ENCODE results near the gene CHMP1B.
A peak's percentile ranks its signal among the peaks of the same experiment; 100 is the strongest.

Gene CHMP1B

DNA sequence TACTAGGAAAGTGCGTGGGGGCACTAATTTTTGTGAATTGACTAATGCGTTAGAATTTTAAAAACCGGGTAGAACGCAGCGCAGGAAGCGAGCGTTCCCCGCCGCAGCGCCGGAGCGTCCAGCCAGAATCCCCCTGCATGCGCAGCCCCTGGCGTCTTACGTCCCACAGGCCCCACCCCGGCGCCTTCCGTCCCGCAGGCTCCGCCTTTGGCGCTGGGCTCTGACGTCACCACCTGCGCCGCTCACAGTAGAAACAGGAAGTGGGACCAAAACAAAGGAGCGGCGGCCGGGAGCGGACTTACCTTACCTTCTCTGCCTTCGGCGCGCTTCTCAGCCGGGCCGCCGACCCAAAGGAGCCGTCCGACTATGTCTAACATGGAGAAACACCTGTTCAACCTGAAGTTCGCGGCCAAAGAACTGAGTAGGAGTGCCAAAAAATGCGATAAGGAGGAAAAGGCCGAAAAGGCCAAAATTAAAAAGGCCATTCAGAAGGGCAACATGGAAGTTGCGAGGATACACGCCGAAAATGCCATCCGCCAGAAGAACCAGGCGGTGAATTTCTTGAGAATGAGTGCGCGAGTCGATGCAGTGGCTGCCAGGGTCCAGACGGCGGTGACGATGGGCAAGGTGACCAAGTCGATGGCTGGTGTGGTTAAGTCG lies at the start of gene CHMP1B:
Gene CHMP1B, plus strand, starts transcription at position 268 of the 660 bp plus-strand sequence. Its CDS starts 99 bp downstream, at position 367.
- peak; percentile 95 for DNase-seq (ENCODE audit: low spot score)

GRCh38 chr18:11801573-11801972 lies 49.6 kb upstream of the CHMP1B start:
- DNase-seq (ENCODE audit: low spot score), result no peak

DNA sequence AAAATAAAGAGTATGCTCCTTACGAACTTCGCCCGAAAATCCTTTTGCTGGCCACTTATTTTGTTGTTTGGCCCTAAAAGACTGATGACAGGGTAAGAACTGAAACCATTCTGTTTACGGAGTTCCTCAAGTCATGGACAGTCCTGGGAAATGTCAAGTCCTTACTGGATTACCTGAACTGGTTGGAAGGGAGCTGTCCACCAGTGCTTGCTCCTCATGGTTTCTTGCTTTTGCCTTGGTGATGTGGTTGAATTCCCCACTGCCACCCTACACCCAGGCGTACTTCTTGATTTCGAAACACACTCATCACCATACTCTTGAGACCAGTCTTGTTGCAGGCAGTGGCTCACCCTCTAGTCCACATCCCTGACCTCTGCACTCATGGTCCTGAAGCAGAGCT lies 49.1 kb upstream of the CHMP1B start:
- no peak for DNase-seq (ENCODE audit: low spot score)

DNA sequence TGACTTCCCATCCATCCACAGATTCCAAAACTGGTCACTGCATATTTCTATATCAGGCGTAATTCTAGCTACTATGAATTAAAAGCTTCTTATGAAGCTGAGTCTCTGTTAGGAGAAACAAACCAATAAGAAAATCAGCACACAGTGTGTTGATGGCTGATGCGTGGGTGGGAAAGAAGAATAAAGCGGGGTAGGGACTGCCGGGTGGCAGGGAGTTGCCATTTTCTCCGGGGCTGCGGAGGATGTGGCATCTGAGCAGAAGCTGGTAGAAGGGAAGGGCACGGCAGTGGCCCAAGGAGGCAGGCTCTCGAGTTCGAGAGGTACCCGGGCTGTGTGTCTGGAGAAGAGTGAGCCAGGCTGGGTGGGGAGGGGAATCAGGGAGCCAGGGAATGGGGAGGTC lies 48.6 kb upstream of the CHMP1B start:
- DNase-seq (ENCODE audit: low spot score), result no peak

GRCh38 chr18:11807233-11807632 lies 44.0 kb upstream of the CHMP1B start:
- no peak for DNase-seq (ENCODE audit: low spot score)

GRCh38 chr18:11808001-11808855 lies 43.0 kb upstream of the CHMP1B start:
- DNase-seq (ENCODE audit: low spot score), result no peak

- no peak for DNase-seq (ENCODE audit: low spot score)
Measured at GRCh38 chr18:11809895-11810294, 41.3 kb upstream of the CHMP1B start.

DNA sequence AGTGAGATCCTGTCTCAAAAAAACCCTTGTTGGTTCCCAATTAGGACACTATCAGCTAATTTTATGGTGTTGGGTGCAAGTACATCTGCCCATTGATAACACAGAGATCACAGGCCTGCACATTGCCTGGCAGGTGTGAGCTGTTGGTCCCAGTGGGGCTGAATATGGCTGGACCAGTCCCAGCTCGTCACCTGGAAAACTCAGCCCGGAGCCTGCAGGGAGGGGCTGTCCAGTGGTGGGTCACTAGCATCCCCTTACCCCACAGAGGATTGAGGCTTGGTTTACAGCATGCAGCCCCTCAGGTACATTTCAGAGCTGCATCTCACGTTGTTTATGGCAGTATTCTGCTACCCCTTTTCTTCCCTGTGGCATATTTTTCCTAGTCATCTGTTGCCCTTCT lies 40.8 kb upstream of the CHMP1B start:
- no peak for DNase-seq (ENCODE audit: low spot score)

- no peak for DNase-seq (ENCODE audit: low spot score)
Measured at GRCh38 chr18:11811009-11811408, 40.2 kb upstream of the CHMP1B start.

DNA sequence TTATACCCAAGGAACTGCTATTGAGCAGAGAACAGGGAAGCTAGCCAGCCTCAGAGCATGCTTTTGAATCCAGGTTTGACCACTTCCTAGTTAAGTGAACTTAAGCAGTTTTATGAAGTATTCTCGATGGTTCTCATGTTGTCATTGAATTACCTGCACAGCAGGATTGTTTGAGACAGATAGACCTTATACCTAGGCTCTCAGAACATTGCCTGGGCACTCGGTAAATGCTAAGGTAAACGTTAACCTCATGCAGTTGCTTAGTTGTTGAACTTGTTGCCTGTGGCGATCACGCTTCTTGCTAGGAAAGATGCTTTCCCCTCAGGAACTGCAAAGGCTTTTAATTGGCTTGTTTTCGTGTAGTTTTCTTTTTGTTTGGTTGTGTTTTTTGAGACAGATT lies 34.0 kb upstream of the CHMP1B start:
- DNase-seq (ENCODE audit: low spot score), result no peak

- DNase-seq (ENCODE audit: low spot score), result no peak
Measured at GRCh38 chr18:11818486-11819203, 32.6 kb upstream of the CHMP1B start.

DNA sequence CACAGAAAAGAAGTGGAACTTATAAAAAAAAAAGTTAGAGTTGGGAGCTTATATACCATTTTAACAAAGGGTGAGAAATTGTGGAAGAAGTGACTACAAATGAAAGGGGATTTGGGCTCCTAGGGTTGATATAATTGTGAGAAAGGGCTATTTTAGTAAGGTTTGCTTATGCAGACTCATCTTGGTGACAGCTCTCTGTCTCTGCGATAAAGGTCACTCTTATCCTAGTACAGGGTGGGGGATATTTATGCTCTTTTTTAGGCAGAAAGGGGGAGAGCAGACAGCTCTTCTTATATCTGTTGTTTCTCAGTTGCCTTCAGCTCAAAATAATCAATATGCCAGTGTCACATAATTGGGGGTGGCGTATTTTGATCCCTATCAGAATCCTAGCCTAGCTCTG lies 31.3 kb upstream of the CHMP1B start:
- no peak for DNase-seq (ENCODE audit: low spot score)

DNA sequence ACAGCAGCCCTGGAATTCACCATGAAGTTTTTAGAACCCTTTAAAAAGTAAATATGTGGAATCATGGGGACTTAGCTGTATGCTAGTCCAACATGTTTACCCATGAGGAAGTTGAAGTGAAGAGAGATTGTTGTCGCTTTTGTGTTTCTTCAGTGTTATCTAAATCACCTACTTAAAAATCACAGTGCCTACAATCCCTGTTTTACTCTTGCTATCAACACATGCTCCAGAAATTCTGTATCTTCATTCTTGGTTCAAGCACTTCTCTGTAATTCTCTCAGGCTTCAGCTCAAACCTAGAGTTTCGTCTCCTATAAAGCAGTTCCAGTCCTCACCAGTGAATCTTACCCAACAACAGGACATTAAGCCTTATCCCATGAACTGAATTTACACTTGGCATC lies 30.5 kb upstream of the CHMP1B start:
- DNase-seq (ENCODE audit: low spot score), result no peak

DNA sequence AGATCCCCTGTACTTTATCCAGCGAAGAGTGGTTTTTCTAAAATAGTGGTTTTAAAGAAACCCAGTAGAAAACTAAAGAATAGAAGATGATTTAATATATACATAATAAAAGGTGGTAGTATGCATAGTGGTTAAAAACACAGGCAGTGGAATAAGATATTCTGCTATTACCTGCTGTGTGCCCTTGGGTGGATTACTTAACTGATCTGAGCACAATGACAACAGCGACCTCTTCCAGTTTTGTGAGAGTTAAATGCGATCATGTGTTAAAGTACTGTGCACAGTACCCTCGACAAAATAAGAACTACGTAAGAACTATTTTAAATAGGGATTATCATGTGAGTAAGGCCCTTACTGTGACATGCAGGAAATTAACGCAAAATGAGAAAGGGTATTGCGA lies 30.0 kb upstream of the CHMP1B start:
- no peak for DNase-seq (ENCODE audit: low spot score)

DNA sequence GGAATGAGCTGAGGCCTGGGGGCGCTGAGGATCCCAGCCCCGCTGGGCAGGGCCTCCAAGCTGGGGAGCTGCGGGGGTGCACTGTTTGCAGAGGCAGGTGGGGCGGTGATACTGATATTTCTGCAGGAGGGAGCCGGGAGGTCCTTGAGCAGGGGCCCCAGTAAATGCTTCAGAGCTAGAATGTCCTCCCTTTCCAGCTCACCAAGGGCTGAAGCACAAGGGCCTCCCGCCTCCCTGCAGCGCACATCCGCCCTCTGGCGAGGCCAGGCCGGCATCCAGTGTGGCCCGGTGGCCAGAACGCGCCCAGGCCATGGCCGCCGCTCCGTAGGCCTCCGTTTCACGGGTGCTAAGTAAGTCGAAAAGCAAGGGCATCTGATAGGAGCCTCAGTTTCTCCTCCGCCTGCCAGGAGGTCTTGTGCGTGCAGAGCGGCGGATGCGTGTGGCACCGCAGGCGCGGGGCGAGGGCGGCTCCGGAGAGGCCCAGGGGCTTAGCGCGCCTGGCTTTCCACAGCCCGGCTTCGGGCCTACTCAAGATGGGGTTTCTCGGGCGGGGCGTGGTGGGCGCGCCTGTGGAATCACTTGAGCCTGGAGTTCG lies 29.5 kb upstream of the CHMP1B start:
- no peak for DNase-seq (ENCODE audit: low spot score)

DNA sequence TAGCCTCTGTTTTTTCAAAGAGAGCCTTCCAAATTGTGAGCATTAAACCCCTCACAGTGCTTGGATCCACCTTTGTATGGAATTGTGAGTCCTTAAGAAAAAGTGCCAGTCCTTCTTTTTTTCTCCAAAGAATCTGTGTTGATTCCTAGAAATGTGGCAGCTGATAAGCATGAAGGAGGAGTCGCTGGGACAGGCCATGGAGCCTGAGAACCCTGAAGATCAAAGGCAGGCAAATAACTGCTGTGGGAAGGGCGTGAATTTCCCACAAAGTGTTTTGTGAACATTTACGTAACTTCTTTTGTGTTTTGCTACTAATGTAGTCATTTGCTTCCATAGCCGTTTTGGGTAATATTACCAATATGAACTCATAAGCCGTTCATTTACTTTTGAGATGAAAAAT lies 27.7 kb upstream of the CHMP1B start:
- DNase-seq (ENCODE audit: low spot score), result no peak

- no peak for DNase-seq (ENCODE audit: low spot score)
Measured at GRCh38 chr18:11826836-11827235, 24.4 kb upstream of the CHMP1B start.

DNA sequence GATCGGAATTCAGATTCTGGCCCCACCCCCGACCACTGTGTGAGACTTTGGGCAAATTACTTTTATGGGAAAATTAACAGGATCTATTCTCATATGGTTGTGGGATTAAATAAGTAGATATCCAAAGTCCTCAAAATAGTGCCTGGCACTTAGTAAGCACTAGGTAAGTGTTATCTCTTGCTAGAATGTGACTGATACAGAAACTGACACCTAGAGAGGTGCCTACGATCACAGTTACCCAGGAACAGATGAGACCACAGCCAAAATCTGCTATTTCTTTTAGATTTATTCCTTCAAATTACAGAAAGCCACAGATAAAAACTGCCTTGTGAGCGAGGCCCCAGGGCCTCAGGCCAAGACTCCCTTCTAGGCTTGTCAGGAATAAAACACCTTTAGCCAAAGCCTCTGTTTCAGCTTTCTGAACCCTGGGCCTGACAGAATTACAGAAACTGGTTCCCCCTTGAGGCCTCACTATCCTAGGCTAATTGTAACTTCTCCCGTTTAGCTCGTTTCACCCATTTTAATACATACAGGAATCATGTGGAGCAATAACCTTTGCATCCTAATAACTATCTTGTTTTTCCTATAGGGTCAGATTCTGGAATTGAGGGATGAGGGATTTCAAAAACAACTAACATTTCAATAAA lies 22.3 kb upstream of the CHMP1B start:
- no peak for DNase-seq (ENCODE audit: low spot score)

DNA sequence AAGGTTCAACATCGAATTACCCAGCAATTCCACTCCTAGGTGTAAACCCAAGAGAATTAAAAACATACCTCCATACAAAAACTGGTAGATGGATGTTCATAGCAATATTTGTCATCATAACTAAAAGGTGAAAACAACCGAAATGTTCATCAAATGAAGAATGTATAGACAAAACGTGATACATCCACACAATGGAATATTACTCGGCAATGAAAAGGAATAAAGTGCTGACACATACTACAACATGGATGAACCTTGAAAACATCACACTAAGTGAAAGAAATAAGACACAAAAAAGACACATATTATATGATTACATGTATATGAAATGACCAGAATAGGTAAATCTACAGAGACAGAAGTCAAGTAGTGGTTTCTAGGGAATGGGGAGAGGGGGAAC lies 20.6 kb upstream of the CHMP1B start:
- no peak for DNase-seq (ENCODE audit: low spot score)

DNA sequence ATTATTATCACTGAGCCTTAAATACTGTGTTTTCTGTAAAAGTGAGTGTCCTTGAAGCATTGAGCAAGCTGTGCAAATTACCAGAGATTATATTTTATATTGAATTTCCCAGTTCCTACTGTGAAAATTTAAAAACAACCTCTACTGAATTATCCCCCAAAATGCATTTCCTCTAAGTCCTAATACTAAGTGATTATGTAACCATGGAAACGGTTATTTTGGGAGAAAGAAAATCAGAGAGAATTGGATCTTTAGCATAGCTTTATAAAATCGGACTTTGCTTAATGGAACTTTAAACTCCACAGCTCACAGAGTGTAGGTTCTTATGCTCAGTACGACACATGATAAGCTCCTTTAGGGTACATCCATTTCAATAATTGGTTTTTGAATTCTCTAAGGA lies 19.3 kb upstream of the CHMP1B start:
- no peak for DNase-seq (ENCODE audit: low spot score)

DNA sequence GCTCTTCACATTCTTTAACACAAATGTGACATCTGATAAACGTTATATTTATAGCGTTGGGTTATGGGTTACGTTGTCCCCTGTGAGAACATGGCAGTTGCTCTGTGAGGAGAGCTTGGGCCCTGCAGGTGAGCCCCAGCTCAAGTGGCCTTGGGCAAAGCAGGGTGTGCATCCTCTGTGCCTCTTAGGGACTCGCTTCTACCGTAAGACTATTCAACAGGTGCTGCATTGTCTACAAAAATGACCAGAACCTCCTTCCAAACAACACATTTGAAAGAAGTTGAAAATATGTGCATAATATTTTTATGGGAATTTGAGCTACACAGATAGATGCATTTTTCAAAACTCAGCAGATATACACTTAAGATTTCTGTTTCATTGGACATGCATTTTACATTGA lies 16.4 kb upstream of the CHMP1B start:
- DNase-seq (ENCODE audit: low spot score), result no peak

DNA sequence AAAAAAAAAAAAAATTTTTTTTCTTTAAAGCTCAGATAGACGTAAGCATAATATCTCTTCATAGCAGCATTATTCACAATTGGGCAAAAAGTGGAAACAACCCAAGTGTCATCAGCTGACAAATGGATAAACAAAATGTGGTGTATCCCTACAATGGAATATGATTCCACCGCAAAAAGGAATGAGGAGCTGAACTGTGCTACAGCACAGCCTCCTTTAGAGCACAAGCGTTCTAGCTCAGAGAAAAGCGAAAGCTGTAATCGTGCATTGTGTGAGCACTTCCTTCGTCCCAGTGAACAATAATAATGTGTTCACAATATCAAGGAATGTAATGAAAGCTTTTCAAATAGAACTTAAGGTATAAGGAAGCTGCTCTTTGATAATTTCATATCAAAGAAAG lies 11.7 kb upstream of the CHMP1B start:
- no peak for DNase-seq (ENCODE audit: low spot score)

Measured in CD4-positive, alpha-beta T cell treated with Interleukin-6 at 100 ng/mL for 8 hours (primary cell).